GM19372 (cell line): ENCODE results near the gene CFAP74.

ENCODE experiments used
- ATAC-seq: cut with Tn5 transposase; IDR thresholded peaks from one replicate; pipeline ENCODE4 v1.9.1; 2021; ENCODE audit warnings: mild to moderate bottlenecking, low read depth, moderate library complexity; ENCODE audit not compliant: unreplicated experiment

The CFAP74 gene

DNA sequence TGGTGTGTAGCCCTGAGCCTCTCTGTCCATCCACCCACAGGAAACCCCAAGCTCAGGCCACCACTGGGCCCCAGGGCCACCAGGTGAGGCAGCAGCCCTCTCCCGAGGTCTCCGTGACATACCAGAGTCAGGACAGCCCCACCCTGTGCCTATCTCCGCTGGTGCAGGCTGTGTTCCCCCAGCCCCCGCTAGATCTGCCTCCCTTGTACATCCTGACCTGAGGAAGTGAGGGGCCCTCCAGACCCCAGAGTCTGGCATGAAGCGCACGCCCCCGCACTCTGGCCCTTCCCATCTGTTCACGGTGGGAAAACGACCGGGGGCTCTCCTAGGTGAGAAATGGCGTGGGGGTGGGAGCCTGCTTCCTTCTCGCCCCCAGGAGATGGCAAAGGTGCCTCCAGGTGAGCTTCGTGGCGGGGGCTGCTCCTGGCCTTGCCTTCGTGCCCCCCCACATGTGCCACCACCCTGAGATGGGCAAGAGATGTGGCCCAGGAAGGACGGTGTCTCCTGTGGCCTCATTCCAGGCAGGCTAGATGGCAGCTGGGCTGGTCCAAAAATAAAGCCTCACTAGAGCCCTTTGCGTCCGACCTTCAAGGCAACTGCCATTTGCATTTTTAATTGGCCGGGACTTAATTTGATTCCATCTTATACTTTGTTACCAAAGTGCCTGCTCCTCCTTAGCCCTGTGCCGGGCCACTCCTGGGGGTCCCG is 18.6 kb upstream of the CFAP74 start:
- no peak for ATAC-seq

DNA sequence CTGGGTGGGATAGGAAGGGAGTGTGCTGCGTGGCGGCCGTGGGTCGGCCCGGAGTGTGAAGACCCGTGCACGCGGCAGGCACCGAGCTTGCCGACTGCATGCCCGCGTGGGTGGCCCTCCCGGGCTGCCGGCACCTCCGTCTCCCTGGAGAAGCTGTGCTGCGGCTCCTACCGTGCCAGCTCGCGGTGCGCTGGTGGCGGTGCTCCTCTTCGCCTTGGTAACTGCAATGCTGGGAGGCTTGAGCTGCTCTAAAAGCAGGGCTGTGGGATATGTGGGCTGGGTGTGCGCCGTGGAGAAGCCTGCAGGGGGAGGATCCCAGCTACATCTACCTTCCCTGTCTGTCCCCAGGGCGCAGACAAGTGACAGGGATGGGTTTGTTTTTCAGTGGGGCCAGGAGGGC is 18.0 kb upstream of the CFAP74 start:
- no peak for ATAC-seq

DNA sequence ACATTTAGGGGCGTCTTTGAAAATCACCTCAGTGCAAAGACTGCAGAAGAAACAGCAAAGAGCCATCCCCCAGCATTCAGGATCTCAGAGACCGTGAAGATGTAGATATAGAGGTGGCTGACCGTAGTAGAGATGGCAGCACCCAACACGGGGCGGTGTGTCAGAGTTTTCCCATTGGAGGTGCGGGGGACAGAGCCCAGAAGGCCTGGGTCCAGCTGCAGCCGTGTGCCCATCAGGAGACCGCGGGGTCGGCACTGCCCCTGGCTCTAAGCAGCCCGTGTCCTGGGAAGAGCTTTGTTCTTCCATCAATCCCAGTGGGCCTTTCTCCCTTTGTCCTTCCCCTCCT is 16.7 kb upstream of the CFAP74 start:
- no peak for ATAC-seq

DNA sequence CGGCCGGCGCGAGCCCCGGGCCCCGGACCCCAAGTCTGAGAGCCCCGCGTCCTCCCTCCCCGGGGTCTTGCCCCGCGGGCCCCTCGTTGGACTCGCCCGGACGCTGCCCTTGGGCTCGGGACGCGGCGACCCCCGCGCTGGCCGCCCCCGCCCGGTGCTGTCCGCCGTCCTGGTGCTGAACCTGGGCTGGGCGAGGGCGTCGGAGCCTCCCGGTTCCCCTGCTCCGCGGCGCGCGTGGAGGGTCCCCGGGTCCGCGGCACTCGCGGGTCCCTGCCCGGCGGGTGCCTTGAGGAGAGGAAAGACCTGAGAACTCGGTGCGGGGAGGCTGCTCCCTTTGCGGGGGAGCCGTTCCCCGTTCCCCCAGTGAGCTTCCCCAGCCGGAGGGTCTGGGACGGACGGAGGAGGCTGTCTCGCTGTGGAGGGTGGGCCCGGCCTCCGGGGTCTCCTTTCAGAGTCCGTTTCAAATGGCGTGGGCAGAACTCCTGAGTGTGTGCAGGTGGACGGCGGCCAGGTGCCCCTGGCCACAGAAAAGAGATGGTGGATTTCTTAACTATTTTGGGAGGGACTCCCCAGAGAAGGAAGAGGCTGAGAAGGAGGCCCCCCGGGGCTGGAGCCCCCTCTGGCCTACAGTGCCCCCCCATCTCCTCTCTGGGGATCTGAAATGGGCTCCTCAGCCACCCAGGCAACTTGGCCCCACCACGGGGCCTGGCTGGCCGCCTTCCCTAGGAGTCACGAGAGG is 16.2 kb upstream of the CFAP74 start:
- no peak for ATAC-seq

DNA sequence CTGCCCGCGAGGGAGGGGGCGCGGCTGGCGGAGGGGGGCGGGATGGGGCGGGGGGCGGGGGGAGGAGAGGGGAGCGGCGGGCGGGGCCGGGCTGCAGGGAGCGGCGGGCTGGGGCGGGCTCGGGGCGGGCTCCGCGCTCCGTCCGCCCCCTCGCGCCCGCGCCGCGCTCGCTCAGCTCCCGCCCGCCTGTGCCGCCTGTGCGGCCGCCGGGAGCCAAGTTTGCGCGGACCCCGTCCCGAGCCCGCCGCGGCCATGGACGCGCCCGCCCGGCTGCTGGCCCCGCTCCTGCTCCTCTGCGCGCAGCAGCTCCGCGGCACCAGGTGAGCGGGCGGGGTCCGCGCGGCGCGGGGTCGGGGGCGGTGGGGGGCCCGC is 15.6 kb upstream of the CFAP74 start, which contains the start of gene GABRD:
Gene GABRD (plus strand): TSS at position 174 of the 372 bp plus-strand sequence. CDS start 79 bp downstream, at position 253.
- no peak for ATAC-seq

DNA sequence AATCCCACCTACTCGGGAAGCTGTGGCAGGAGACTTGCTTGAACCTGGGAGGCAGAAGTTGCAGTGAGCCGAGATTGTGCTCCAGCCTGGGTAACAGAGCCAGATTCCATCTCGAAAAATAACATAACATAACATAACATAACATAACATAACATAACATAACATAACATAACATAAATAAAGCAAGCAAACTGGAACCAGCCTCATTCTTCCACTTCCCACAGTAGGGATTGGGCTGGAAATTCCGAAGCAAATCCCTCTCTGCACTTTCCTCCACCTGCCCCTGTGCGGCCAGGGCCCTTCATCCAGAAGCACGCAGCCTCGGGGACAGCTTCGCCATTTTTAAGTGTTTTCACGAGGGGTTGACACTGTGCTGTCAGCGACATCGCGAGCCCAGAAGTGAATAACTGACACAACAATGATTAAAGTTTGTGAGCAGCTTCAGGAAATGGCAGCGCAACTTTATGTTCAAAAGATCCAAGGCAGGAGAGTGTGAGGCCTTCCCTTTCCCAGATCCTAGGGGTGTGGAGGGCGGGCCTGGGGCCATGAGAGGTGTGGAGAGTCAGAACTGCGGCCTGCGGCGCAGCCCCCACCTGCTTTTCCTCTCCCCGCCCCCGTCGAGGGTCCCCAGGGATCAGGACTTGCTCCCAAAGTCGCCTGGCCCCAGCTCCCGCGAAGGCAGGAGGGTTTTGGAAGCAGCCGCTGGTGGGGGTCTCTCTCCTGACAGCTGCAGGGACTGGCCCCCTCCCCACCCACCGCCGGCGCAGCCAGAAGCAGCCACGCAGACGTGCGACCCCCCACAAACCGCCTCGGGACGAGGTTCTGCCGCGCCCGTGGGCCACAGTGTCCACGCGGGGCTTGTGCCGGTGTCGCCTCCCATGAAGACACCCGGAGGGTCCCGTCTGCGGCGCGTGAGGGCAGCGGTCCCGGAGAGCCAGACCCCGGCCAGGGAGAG is 14.9 kb upstream of the CFAP74 start:
- no peak for ATAC-seq

DNA sequence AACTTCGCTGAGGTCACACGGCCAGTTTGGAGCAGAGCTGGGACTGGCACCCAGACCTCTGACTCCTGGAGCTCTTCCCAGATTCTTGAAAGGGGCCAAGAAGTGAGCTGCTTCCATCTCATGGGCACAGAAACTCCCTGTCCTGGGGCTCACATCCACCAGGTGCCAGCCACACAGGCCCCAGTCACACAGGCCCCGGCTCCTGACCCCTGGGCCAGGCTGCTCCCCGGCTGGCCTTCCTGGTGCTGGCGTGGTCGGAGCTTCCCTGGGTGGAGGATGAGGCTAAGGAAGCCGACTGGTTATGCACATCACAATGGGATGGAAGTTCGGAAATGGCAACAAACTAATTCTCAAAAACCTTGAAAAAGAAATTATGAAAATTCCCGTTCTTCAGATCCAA is 12.5 kb upstream of the CFAP74 start:
- ATAC-seq, result no peak

DNA sequence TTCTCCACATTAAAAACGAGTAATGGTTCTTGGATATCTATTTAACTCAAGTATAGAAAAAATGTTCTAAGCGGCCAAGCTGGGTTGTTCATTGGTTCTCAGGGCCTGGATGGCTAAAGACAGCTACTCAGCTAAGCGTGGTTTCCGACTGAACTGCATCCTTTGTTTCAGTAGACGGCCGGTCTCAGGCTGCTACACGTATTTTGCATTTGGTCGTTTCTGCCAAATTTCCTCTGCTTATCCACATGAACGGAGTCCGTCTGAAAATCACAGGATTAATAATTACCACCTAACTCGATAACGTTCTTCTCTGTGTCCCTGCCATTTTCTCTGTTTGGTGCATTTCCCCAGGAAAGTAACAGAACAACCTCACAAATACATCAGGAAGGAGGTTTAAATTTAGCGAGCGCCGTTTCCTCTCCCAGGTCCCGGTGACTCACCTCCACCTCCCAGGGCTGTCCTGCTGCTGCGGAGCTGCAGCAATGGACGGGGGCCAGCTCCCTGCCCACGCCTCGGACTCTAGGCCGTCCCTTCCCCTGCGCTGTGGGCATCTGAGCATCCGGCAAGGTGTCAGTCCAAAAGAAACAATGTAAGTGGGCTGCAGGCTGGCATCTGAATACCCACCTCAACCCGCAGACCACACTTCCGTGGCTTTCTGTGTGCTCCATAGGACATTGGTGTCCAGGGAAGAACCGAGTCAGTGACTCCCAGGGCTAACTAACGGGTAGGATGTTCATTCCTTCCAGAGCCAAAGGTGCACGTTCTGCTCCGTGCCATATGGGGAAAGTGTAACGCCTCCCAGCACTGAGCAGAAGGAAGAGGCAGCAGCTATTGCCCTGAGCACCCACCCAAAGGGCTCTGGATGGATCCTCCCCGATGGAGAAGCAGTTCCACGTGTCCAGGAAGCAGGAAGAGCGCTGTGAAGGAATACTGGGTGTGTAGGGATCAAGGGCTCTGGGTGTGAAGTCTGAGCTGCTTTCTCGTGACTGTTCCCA is 11.5 kb upstream of the CFAP74 start:
- no peak for ATAC-seq

DNA sequence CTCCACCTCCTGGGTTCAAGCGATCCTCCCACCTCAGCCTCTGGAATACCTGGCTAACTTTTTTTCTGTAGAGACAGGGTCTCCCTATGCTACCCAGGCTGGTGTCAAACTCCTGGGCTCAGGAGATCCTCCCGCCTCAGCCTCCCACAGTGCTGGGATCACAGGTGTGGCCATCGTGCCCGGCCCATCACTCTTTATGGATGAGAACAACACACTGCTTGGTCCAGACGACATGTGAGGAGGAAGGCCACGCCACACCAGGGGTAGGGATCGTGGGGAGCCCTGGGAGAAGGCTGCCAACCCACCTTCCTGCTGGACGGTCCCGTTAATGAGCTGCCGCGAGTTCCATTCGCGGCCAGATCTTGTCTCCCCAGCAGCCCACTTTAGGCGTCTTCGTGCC is 10.6 kb upstream of the CFAP74 start:
- ATAC-seq, result no peak

DNA sequence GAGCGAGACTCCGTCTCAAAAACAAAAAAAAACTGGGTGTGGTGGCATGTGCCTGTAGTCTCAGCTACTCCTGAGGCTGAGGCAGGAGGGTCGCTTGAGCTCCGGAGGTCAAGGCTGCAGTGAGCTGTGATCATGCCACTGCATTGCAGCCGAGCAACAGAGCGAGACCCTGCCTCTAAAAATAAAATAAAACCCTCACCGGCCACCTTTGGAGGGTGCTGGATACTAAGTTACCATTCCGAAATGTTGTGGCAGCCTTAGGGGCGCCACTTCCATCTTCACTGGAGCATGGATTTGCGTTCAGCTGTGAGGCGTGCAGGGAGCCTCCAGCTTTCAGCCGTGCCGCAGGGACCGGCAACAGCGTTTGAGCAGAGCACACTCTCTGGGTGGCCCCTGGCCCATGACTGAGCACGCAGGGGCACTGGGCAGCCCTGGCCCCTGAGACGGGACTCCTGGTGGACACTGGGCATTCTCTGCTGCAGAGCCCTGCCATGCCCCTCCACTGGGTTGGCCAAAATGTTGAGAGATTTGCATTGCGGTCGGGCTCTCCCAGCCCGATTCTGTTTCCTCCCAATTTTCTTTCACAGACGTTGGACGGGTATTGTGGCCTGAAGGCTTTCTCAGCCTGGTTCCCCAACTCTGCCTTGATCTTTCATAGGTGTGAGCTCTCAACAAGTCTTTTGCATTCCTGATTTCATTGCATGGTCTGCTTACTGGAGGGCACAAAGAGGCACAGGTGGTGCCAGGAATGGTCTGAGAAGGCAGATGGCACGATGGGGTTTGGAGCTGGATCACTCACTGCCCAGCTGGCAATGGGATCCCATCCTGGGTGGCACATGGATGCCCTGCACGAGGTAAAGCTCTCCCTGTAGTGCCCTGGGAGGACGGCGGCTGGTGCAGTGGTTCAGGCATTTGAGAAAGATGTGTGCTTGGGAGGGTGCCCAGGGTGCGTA is 5.8 kb upstream of the CFAP74 start:
- ATAC-seq, result no peak

DNA sequence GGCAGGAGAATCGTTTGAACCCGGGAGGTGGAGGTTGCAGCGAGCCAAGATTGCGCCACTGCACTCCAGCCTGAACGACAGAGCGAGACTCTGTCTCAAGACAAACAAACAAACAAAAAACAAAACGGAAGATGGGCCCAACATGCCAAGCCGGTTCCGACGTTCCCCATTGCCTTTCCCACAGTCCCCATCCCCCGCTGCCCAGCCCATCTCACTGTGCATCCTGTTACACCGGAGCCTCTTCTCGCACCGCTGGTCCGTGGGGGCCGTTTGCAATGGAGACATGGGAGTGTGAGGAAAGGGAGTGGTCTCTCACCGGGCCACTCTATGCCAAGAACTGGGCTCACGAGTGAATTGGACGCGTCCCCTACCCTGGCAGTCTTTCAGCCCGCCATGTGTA is 1.3 kb upstream of the CFAP74 start:
- ATAC-seq, result no peak

DNA sequence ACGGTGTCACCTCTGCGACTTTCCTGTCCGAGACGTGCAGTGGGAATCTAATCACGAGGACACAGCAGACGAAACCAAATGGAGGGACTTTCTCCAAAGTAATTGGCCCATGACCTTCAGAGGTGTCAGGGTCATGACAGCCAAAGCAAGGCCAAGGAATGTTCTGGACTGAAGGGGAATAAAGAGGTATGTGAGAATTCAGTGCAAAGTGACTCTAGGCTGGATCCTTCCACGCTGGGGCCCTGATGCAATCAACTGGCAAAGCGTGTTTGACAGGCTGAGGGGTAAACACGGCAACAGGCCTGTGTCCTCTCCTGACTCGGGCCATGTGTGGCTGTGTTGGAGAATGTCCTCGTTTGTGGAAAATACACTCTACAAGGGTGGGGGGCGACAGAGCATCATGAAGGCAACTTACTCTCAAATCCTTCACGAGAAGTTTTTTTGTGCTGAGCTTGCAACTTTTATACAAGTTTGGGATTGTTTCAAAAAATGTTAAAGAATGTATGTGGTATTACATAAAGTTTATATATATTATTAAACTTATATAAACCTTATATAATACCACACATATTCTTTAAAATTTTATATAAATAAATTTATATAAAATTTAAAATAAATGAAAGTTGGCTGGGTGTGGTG is 1.7 kb downstream of the CFAP74 start:
- no peak for ATAC-seq

DNA sequence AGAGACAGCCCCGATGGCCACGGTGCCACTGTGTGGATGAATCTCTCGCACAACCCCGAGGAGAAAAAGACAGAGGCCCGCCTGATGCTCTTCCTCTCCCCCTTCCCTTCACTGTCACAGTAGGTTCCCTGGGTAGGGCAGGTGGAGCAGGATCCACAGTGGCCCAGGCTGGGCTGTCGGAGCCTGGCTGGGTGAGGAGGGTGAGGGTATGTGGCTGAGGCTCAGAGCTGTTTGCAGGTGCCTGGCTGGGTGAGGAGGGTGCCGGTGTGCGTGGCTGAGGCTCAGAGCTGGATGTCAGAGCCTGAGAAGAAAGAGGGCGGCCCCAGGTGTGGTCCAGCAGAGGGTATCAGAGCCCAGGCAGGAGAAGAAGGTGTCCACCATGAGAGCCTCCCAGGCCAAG is 2.7 kb downstream of the CFAP74 start:
- no peak for ATAC-seq

DNA sequence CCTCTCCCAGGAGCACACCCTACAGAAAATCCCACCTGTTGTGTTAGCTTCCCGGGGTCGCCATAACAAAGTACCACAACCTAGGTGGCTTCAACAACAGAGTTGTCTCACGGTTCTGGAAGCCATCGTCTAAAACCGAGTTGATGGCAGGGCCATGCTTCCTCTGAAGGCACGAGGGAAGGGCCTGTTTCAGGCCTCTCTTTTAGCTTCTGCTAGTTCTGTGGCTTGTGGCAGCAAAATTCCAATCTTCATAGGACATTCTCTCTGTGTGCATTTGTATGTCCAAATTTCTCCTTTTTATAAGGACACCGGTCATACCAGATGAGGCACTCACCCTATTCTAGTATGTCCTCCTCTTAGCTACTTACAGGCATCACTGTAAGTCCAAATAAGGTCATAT is 3.2 kb downstream of the CFAP74 start:
- ATAC-seq, result no peak

DNA sequence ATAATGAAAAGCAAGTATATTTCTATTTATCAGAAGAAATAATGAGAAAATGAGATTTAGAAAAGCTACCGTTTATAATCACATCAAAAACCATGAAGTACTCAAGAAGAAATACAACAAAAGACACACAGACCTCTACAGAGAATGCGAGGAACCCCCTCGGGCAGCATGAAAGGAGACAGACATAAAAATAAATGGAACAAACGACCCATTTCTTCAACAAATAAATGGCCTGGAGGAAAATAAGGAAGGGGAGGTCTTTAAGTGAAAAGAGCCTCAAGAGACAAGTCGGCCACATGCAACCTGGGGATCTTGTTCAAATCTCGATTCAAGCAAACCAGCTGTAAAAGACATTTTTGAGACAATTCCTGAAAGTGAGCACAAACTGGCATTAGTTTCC is 6.0 kb downstream of the CFAP74 start:
- ATAC-seq, result no peak

DNA sequence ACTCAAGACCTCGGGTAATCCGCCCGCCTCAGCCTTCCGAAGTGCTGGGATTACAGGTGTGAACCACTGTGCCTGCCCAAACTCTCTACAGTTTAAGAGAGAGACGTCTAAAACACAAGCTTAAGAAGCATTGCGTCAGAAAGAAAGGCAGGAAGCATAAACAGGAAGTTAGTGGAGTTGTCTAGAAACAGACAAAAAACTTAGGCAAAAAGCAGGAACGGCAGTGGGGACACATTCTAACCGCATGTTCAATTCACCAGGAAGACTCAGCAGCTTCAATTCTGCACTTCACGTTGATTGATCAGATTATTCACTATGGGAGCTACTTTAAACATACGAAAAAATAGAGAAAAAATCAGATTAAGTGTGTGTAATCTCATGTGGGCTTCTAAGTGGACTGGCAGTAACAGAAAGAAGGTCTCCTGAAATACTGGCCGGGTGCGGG is 7.4 kb downstream of the CFAP74 start:
- ATAC-seq, result no peak

DNA sequence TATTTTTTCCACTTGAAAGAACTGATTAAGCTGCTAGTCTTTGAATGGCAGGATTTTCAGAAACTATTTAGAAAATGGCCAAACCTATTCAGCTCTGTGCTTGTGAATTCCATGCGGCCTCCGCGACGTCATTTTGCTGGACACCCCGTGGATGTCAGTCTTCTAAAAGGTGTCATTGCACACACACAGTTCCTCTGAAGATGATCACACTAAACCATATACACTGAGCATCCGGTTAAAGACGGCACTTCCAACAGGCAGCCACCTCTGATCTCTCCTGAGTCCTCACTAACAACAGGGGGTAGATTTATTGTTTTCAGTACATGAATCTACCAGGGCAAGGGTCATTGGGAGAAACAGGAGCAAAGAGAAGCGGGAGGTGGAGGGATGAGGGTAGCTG is 9.1 kb downstream of the CFAP74 start:
- no peak for ATAC-seq

DNA sequence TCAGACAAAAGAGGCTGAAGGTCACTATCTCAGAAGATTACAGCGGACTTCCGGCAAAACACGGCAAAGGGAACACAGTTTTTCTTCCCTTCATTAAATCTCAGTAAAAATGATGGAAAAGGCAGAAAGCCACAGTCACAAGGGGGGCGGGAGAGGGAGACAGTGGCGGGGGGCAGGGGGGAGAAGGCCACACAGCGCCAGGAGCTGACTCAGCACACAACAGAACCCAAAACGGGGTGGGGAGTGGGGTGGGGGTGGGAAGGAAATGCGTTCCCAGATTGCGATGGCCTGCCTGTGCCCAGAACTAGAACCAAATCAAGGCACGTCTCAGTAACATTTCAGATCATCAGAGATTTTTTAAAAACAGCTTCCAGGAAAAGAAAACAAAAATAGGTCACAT is 13.4 kb downstream of the CFAP74 start:
- ATAC-seq, result no peak
